Activated T-helper 1 cell treated with anti-CD3 and anti-CD28 coated beads, Interleukin-2, amount 50 U/mL, for 16 hours (primary cell): ENCODE data around the gene MACROD1.
A peak's percentile ranks its signal among the peaks of the same experiment; 100 is the strongest.
"Not testable (repeated sequence)": the region's sequence is repeated elsewhere in the genome, so short reads cannot be mapped to it uniquely, and the experiment has no call there.

Experiments used
- DNase-seq, 2 donors: peaks; one replicate each; pipeline ENCODE4 v3.0.0-alpha.2; 2020; ENCODE audit warnings: low read depth in 1 of 2, low spot score in 1 of 2

The MACROD1 gene

DNA sequence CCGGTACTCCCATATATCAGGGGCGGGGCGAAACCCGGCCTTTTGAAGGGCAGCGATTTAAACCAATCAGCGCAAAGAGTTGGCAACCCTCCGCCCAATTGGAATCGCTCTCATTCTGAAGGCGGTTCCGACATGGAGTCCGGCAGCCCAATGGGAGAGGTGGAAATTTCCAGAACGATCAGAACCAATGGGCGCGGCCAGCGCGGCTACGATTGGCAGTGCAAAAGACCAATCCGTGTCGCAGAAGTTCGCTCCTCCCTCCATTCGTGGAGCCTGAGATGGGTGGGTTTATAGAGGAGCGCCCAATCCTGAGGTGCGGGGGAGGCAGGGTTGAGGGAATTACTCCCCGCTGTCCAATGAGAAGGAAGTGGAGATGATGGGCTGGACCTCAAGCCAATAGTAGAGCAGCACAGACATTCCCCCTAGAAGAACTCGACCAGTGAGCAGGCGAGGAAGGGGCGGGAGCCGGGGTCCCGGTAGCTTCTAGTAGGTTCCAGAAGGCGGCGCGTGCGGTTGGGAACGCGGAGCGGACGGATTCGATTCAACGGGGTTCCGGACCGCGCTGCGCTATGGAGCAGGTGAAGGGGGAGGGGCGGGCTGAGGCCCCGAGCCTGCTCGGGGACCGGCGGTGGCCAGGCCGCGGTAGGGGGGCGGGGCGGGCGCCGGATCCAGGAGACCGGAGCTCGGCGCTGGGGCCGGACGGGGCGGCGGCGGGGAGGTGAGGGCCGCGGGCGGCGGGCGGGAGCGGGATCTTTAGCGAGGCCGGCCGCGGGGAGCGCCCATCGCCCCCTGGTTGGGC is 20.0 kb upstream of the MACROD1 start, which contains the start of gene STIP1:
Gene STIP1 (plus strand): TSS at position 479 of the 799 bp plus-strand sequence. CDS start 91 bp downstream, at position 570.
- DNase-seq: peak; percentile 97

DNA sequence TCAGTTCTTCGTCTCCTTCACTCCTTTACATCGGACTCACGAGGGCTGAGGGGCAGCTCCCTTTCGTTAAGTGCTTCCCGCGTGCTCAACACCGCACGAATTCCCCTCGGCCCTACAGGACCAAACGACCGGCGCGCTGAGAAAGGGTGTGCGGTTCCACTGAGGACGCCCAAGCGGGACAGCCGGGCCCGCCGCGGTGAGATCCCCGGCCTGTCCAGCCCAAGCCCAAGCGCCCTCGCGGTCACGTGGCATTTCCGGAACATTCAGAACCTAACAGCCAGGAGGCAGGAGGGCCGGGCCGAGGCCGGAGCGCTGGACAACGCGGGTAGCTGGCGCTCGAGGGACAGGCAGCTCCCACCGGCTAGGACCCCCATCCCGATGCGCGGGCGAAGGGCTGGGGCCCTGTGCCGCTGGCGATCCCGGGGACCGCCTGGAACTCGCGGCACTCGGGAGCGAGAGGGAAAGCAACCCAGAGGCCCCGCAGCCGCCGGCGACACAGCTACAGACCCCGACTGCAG is 19.3 kb upstream of the MACROD1 start:
- DNase-seq: no peak

DNA sequence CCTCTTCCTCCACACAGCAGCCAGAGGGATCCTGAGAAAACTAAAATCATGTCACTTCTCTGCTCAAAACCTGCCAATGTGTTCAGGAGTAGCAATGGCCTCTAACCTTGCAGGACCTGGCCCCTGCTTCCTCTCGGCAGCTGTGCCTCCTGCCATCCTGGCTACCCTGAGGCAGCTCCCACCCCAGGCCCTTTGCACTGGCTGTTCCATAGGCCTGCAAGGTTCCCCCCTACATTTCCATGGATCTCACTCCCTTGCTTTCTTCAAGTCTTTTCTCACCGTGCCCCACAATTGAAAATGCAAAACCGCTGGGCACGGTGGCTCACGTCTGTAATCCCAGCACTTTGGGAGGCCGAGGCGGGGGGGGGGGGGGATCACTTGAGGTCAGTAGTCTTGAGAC is 18.0 kb upstream of the MACROD1 start:
- no peak for DNase-seq

DNA sequence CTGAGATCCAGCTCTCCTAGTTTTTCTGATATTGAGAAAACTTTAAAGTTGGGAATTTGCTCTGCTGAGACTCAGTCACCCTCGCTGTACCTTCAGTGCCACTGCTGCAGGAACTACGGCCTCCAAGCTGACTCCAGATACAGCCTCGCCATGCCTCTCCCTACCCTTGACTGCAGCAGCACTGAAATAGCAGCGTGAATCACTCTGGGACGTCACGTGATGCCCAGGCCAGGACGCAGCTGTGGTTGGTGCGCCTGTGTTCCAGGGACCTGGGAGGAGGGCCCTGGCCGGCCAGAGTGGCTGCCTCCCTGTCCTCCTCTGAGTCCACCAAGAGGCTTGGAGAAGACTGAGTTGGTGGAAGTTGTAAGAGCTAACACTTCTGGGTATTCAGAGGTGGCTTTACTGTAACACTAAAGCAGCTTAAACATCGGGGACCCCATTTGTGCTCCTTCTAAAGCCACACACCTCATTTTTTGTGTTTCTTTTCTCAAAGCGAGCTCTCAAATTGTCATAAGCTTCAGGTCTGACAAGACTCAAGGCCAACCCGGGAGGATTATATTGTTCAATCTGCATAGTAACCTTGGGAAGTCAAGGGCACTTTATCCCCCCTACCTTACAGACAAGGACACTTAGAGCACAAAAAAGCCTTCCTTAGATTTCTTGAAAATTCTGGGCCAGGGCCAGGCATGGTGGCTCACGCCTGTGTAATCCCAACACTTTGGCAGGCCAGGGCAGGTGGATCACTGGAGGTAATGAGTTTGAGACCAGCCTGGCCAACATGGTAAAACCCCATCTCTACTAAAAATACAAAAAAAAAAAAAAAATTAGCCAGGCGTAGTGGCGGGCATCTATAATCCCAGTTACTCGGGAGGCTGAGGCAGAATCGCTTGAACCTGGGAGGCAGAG is 15.8 kb upstream of the MACROD1 start:
- no peak for DNase-seq

DNA sequence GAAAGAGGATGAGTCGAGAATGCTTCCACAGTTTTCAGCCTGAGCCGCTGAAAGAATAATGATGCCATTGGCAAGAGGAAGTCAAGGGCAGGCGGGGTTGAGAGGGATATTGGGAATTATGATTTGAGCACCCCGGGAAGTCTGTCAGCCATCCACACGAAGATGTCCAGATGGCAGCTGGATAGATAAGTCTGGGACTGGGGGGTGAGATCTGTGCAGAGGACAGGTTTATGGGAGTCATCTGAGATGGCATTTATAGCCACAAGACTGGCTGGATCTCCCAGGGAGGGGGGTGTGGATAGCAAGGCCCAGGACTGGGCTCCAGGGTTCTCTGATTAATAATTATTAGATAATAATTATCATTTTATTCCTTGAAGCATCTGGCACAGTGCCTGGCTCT is 15.0 kb upstream of the MACROD1 start:
- DNase-seq: no peak

DNA sequence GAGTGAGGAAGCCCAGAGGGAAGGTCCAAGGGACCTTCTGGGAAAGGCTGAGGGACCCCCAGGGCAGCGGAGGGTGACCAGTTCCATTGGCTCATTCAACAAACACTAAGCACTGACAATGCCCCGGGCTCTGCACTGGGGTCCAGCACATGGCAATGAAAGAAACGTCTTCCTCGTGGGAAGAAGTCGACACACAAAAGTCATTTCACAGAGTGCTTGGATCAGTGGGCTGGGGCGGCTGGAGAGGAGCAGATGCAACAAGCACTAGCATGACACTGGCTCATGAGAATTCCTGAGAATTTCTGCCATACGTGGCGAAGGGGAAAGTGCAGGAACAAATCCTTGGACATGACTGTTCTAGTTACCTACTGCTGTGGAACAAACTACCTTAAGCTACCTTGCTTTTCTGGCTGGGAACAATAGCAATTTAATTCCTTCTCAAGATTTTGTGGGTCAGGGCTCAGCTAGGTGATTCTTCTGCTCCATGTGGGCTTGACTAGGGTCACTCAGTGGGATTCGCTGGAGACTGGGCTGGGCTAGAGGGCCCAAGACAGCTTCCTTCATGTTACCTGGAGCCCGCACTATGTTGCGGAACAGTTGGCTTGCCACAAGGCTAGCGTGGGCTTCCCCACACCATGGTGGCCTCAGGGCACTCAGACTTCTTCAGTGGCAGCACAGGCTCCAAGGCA is 13.2 kb upstream of the MACROD1 start:
- DNase-seq: no peak

DNA sequence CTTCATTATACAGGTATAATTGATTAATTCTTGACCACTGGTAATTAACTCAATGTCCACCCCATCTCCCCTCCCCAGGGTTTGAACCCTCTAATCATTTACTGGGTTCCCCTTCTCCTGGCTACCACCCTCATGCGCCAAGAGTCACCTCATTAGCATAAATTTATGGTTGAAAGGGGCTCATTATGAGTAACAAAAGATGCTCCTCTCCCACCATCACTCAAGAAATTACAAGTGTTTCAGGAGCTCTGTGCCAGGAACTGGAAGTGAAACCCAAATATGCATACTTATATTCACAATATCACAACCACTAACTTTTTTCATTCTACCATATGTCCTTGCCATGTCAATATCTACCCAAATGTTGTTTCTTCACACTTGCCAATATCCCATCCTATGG is 12.3 kb upstream of the MACROD1 start:
- DNase-seq: no peak

DNA sequence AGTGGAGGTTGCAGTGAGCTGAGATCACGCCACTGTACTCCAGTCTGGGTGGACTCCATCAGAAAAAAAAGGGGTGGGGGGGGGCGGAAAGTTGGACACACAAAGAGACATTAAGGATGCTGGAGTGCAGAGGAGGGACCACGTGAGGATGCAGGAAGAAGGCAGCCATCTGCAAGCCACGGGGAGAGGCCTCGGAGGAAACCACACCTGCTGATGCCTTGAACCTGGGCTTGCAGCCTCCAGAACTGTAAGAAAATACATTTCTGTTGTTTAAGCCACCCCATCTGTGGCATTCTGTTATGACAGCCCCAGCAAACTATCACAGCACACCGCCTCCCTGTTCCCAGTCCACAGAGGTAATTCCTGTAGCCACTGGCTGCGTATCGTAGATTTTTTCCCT is 10.8 kb upstream of the MACROD1 start:
- no peak for DNase-seq

DNA sequence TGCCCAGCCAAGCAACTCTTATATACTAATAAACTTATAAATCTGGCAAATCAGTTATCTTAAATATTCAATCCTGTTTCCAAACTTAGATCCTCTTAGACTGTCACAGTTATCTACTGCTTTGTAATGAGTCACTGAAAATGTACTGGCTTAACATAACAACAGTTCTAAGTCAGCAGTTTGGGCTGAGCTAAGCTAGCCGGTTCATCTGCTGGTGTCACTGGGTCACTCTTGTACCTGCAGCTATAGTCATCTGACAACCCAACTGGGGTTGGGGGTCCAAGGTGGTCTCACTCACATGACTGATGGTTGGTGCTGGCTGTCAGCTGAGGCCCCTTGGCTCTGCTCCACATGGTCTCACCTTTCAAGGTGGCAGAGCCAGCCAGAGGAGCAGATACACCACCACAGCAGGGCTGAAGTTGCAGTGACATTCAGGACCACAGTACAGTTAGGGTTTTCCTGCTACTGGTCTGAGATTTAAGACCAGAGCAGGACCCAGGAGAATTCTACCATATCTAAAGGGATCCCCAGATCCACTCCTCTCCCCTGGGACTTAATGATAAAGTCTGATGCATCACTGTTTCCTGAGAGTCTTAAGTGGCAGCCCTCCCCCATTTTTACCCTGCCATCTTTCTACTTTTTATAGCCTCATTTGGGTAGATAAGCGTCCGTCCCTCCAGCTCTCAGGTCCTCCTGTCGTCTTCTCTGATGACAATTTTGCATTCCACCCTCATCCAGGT is 7.9 kb upstream of the MACROD1 start:
- no peak for DNase-seq

DNA sequence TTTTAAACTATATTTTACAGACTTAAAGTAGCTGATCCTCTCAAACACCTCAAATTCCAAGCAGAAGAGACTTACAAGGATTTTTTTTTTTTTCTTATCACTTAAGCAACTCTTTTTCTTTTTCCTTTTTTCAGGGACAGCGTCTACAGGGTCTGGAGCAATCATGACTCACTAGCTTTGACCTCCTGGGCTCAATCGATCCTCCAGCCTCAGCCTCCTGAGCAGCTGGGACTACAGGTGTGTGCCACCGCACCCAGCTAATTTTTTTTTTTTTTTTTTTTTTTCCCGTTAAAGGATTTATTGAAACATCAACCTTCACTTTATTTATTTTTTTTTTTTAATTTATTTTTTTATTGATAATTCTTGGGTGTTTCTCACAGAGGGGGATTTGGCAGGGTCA is 4.5 kb upstream of the MACROD1 start:
- no peak for DNase-seq

DNA sequence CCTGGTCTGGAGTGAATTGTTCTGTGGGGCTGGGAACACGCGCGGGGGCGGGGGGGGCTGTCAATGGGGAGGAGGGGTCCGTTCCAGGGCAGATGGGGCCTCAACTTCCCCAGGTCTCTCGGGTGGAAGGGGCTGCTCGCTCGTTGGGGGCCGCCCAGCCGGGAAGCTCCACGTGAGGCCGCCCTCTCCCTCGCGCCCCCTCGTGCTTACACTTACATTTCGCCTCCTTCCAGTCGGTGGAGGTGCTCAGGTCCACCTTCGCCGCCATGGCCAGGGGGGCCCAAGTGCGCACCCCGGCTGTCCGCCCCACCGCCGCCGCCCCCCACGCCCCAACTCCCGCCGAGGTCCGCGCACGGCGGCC is 452 bp downstream of the MACROD1 start:
- DNase-seq: no peak

DNA sequence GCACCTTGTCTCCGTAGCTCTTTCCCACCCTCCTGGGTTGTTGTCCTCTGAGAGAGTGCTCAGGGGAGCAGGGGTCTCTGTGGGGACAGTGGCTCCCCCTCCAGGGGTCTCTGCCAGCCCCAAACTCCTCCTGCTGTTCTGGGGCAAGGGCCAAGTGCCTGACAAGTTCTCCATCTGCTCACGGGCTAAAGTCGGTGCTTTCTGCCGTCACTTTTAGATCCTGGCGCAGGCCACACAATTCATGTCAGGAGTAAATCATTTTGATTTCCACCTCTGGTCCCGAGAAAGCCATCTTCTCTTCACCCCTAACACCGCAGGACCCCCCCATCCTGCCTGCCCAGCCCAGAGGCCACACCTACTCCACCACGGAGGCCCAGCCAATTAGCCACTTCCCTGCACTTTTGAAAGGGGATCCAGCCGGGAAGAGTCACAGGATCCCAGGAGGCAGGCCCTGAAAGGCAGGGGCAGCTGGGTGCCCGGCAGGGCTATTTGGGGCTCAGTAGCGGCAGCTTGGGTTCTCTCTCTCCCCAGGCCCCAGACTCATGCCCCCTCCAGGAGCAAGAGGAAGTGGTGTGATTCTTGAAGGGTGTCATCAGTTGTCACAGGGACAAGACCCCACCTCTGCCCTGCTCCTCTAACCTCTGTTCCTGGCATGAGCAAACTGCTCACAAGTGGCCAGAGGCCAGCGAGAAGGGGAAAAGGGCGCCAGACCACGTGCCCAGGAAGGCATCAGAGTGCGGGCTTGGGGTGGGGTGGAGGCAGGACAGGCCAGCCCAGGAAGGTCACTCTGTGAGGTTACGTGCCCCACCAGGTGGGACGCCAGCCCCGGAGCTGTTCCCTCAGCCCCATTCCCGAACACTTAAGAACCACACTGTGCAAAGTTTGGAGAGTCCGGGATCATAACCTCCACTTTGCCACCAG is 1.3 kb downstream of the MACROD1 start:
- no peak for DNase-seq

DNA sequence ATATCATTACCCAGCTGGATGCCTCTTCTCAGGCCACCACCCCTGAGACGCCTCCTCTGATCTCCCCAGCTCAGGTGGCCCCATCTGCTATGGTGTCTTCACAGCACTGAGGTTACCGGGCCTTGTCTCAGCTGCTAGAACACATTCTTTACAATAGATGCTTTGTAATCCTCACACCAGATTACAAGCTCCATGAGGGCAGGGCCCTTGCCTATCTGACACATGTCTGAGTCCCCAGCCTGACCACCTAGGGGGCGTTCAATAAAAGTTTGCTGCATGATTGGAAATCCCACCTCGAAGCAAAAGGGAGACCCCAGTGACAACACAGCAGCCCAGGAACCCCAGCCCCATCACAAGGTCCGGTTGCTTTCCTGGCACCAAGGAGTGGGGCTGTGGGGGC is 2.0 kb downstream of the MACROD1 start:
- no peak for DNase-seq

DNA sequence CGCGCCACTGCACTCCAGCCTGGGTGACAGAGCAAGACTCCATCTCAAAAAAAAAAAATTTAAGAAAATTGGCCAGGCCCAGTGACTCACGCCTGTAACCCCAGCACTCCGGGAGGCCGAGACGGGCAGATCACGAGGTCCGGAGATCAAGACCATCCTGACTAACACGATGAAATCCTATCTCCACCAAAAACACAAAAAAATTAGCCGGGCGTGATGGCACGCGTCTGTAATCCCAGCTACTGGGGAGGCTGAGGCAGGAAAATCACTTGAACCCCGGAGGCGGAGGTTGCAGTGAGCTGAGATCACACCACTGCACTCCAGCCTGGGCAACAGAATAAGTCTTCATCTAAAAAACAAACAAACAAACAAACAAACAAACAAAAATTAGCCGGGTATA is 3.1 kb downstream of the MACROD1 start:
- DNase-seq: not testable (repeated sequence)

DNA sequence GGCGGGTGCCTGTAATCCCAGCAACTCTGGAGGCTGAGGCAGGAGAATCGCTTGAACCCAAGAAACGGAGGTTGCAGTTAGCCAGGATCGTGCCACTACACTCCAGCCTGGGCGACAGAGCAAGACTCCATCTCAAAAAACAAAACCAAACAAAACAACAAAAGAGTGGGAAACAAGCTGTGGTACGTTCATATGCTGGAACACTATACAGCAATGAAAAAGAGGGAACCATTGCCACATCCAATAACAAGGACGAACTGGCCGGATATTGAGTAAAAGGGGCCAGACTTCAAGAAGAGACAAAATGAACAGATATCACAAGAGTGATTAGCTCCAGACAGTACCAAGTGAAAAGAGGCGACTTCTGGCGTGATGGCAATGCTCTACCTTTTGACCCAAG is 4.9 kb downstream of the MACROD1 start:
- DNase-seq: no peak

DNA sequence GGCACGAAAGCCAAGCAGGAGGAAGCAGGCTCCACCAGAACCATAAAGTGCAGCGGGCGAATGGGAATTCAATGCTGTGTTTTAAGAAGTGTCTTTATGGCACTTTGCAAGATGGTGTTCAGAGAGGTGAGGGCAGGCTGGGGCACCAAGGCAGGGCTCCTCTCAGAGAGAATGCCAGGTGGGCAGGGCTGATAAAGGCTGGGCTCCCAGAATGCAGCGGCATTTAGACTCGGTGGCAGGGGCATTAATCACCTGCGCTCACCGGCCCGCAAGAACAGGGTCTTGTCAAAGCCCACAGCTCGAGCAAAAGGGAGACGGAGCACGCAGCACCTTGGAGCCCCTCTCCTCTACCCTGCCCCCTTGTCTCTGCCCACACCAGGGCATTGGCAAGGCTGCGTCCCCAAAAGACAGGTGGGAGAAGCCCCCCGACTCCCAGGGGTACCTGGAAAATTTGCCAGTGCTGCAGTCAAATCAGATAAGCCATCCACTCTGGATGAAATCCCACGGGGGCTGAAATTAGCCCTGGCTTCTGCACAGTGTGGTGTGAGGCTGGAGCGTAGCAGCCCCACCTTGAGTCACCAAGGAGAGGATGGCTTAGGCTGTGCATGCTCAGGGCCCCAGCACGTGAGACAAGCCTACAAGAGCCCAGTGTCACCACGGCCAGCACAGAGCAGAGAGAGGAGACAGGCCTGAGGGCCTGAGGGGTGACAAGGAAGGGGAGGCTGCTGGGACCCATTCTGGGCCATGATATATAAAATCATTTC is 8.1 kb downstream of the MACROD1 start:
- DNase-seq: no peak

DNA sequence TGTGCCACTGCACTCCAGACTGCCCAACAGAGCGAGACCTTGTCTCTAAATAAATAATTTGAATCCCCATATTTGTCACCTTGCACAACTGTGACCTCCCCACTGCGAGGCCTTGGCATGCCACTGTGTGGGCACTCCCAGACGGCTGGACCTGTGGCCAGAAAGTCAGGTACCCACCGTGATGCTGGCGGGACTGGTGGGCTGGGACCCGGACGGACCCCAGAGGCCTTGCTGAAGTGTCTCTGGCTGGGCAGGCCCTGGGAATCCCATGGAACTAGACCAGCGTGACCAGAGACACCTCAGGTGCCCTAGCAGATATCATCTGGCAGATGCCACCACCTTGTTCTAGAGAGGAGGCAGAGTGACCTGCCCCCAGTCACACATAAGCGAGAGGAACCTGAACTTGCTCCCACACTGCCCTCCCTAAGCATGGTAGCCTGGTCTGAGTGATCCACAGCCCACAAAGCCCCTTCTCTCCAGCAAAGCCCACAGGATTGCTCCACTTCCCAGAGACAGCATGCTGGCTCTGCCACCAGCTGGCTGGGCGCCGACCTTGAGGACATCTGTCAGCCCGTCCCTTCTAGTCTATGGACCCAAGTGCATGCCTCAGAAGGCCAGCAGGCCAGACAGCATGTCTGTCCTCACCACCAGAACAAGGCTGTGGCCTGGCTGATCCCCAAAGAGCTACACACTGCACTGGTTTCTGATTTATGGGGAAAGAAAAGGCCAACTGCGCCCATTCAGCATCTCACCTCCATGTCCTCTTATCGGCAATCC is 9.5 kb downstream of the MACROD1 start:
- no peak for DNase-seq

DNA sequence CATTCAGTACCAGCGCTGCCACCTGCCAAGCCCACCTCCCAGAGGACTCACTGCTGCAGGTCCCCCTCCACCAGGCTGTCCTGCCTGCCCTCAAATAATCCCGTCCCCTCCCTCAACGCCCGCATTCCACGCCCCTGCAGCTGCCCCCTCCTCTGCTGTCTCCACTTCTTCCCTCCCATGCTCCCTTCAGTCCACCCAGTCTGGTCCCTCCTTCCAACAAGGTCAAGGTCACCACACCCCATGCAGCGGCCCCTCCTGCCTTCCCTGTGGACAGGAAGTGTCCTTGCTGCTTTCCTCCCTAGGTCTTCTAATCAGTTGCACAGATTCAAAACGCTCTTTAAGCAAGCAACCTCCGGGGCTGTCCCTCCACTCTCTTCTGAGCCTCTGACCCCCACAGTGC is 12.1 kb downstream of the MACROD1 start:
- DNase-seq: no peak
